HEK293 (cell line): ENCODE data around the gene PHLDB2.

Source experiments
- ZNF146 ChIP-seq: fragments of 450-650 bp; formaldehyde crosslinking; IDR thresholded peaks from 2 replicates; pipeline ENCODE4 v1.5.1; 2016; ENCODE audit warnings: missing biosample characterization, missing genetic modification characterization
- ZNF423 ChIP-seq: fragments of 450-650 bp; formaldehyde crosslinking; IDR thresholded peaks from 2 replicates; pipeline ENCODE4 v1.5.1; 2016; ENCODE audit warnings: missing biosample characterization, missing genetic modification characterization
- ZNF473 ChIP-seq: fragments of 450-650 bp; formaldehyde crosslinking; IDR thresholded peaks from 2 replicates; pipeline ENCODE4 v1.5.1; 2017; ENCODE audit warnings: missing biosample characterization, missing genetic modification characterization
- ZNF785 ChIP-seq: fragments of 450-650 bp; formaldehyde crosslinking; IDR thresholded peaks from 2 replicates; pipeline ENCODE4 v1.5.1; 2016; ENCODE audit warnings: missing biosample characterization, missing genetic modification characterization
- TF ChIP-seq, protein P1 (sequence below): fragments of 450-650 bp; formaldehyde crosslinking; IDR thresholded peaks from 2 replicates; pipeline ENCODE4 v1.5.1; 2017; ENCODE audit warnings: missing biosample characterization, mild to moderate bottlenecking, missing genetic modification characterization, moderate library complexity
- TF ChIP-seq, protein P2 (sequence below): fragments of 450-650 bp; formaldehyde crosslinking; IDR thresholded peaks from 2 replicates; pipeline ENCODE4 v1.5.1; 2016; ENCODE audit warnings: missing biosample characterization, missing genetic modification characterization

DNA sequence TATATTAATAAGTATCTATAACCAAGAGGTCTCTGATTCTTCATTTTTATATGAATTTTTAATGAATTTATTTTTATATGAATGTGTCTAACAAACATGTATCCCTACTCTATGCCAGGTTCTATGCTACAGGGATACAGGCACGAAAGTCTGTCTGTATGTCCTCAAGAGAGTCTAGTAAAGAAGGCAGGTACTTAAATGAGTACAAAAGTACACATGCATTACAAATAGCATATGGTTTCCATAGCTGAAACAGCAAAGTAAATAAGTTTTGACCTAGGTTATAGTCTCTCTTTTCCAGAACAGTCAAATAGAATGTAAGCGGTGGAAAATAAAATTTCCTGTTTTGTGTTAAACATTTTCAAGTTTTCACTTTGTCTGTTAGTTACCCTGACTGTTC is 106.4 kb downstream of the PHLDB2 start:
- TF ChIP-seq ZNF785 (tag by site-specific recombination) (no peak), ZNF423 (tag by site-specific recombination) (no peak), ZNF146 (tag by site-specific recombination) (no peak), ZNF473 (tag by site-specific recombination) (no peak)
- TF ChIP-seq, protein P1, sequence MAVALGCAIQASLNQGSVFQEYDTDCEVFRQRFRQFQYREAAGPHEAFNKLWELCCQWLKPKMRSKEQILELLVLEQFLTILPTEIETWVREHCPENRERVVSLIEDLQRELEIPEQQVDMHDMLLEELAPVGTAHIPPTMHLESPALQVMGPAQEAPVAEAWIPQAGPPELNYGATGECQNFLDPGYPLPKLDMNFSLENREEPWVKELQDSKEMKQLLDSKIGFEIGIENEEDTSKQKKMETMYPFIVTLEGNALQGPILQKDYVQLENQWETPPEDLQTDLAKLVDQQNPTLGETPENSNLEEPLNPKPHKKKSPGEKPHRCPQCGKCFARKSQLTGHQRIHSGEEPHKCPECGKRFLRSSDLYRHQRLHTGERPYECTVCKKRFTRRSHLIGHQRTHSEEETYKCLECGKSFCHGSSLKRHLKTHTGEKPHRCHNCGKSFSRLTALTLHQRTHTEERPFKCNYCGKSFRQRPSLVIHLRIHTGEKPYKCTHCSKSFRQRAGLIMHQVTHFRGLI, result no peak
- TF ChIP-seq, protein P2, sequence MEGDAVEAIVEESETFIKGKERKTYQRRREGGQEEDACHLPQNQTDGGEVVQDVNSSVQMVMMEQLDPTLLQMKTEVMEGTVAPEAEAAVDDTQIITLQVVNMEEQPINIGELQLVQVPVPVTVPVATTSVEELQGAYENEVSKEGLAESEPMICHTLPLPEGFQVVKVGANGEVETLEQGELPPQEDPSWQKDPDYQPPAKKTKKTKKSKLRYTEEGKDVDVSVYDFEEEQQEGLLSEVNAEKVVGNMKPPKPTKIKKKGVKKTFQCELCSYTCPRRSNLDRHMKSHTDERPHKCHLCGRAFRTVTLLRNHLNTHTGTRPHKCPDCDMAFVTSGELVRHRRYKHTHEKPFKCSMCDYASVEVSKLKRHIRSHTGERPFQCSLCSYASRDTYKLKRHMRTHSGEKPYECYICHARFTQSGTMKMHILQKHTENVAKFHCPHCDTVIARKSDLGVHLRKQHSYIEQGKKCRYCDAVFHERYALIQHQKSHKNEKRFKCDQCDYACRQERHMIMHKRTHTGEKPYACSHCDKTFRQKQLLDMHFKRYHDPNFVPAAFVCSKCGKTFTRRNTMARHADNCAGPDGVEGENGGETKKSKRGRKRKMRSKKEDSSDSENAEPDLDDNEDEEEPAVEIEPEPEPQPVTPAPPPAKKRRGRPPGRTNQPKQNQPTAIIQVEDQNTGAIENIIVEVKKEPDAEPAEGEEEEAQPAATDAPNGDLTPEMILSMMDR (tag by site-specific recombination), result no peak
